HG02610 (cell line): ENCODE measurements around the gene DAPK1.

Experiments
- ATAC-seq: cut with Tn5 transposase; IDR thresholded peaks from one replicate; pipeline ENCODE4 v1.9.1; 2021; ENCODE audit warnings: mild to moderate bottlenecking, moderate library complexity; ENCODE audit not compliant: unreplicated experiment

DAPK1 gene

GRCh38 chr9:87661241-87661640 is 163.6 kb downstream of the DAPK1 start:
- ATAC-seq = peak; percentile 50

GRCh38 chr9:87662808-87663528 is 165.3 kb downstream of the DAPK1 start:
- ATAC-seq = no peak

- ATAC-seq = no peak
These were observed 165.9 kb downstream of the DAPK1 start for GRCh38 chr9:87663556-87663955.

GRCh38 chr9:87664153-87665060 is 166.7 kb downstream of the DAPK1 start:
- no peak for ATAC-seq

GRCh38 chr9:87665505-87665904 is 167.8 kb downstream of the DAPK1 start:
- no peak for ATAC-seq

- no peak for ATAC-seq
These were observed 169.6 kb downstream of the DAPK1 start for GRCh38 chr9:87667164-87667738.

GRCh38 chr9:87668222-87668621 is 170.6 kb downstream of the DAPK1 start:
- no peak for ATAC-seq

- no peak for ATAC-seq
These were observed 171.1 kb downstream of the DAPK1 start for GRCh38 chr9:87668722-87669121.

GRCh38 chr9:87670572-87671264 is 173.1 kb downstream of the DAPK1 start:
- no peak for ATAC-seq

GRCh38 chr9:87671478-87671877 is 173.8 kb downstream of the DAPK1 start:
- no peak for ATAC-seq

- ATAC-seq = no peak
These were observed 174.3 kb downstream of the DAPK1 start for GRCh38 chr9:87671925-87672324.

- ATAC-seq = no peak
These were observed 174.9 kb downstream of the DAPK1 start for GRCh38 chr9:87672586-87672985.

- ATAC-seq = no peak
These were observed 175.9 kb downstream of the DAPK1 start for GRCh38 chr9:87673446-87674120.

GRCh38 chr9:87674565-87675299 is 177.1 kb downstream of the DAPK1 start:
- no peak for ATAC-seq

- ATAC-seq = no peak
These were observed 178.3 kb downstream of the DAPK1 start for GRCh38 chr9:87675906-87676515.

GRCh38 chr9:87676976-87677775 is 179.5 kb downstream of the DAPK1 start:
- ATAC-seq = no peak

- no peak for ATAC-seq
These were observed 180.3 kb downstream of the DAPK1 start for GRCh38 chr9:87677776-87678587.
